Stimulated activated effector memory CD8-positive, alpha-beta T cell treated with anti-CD3 and anti-CD28 coated beads, Interleukin-12 subunit alpha, Interleukin-12 subunit beta, amount 100 ng/mL, for 72 hours (primary cell): ENCODE results near the gene MYBPC3.
"Not testable (repeated sequence)": the region's sequence is repeated elsewhere in the genome, so short reads cannot be mapped to it uniquely, and the experiment has no call there.

Experiments
- ATAC-seq: fragments of 150-1000 bp; cut with Tn5 transposase; 2 replicates; pipeline ENCODE4 v1.10.0; 2021
- DNase-seq, 2 donors: peaks; one replicate each; pipeline ENCODE4 v3.0.0; 2021 to 2022; ENCODE audit warnings: low spot score in 2 of 2
- H3K27ac Mint-ChIP-seq: one replicate; pipeline ENCODE4 v1.8.0; 2022; ENCODE audit warnings: mild to moderate bottlenecking, mixed read lengths
- H3K36me3 Mint-ChIP-seq: one replicate; pipeline ENCODE4 v1.8.0; 2022; ENCODE audit warnings: mild to moderate bottlenecking, mixed read lengths
- H3K4me1 Mint-ChIP-seq: one replicate; pipeline ENCODE4 v1.8.0; 2022; ENCODE audit warnings: mixed read lengths
- H3K4me3 Mint-ChIP-seq: one replicate; pipeline ENCODE4 v1.8.0; 2022; ENCODE audit warnings: mild to moderate bottlenecking, mixed read lengths
- H3K9me3 Mint-ChIP-seq: one replicate; pipeline ENCODE4 v1.8.0; 2022; ENCODE audit warnings: mixed read lengths

MYBPC3 gene

DNA sequence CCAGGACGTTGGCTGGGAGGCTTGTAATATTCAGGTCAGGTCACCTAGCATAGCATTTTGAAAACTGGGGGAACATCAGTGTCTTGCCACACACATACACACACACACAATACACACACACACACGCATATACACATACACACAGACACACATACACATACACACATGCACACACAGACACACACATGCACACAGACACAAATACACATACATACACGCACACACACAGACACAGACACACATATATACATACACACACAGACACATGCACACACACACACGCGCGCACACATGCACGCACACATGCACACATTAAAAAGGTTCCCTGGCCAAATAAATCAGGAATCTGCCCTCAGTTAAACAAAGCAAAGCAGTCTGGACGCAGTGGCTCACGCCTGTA, 12.5 kb downstream of the MYBPC3 start:
- no peak for DNase-seq
- no peaks in the 10 kb centered on the region for H3K9me3 Mint-ChIP-seq
- H3K4me3 Mint-ChIP-seq, result no peak overlapping the region
- H3K36me3 Mint-ChIP-seq, result no peaks in the 10 kb centered on the region
- H3K4me1 Mint-ChIP-seq, result no peaks in the 10 kb centered on the region
- no peak for ATAC-seq
- peak overlapping the region; percentile 41 for H3K27ac Mint-ChIP-seq

GRCh38 chr11:47338396-47339241, 13.9 kb downstream of the MYBPC3 start:
- ATAC-seq (no peak), DNase-seq (no peak)
- H3K4me1 Mint-ChIP-seq, result no peaks in the 10 kb centered on the region
- H3K36me3 Mint-ChIP-seq, result no peaks in the 10 kb centered on the region
- no peak overlapping the region for H3K27ac Mint-ChIP-seq
- H3K4me3 Mint-ChIP-seq, result no peak overlapping the region
- H3K9me3 Mint-ChIP-seq, result no peaks in the 10 kb centered on the region

GRCh38 chr11:47337229-47337924, 15.1 kb downstream of the MYBPC3 start:
- Mint-ChIP-seq H3K27ac (no peak overlapping the region), H3K36me3 (no peaks in the 10 kb centered on the region), H3K4me1 (no peaks in the 10 kb centered on the region), H3K9me3 (no peaks in the 10 kb centered on the region), H3K4me3 (no peak overlapping the region)
- DNase-seq, result no peak
- ATAC-seq, result no peak

- Mint-ChIP-seq H3K4me3 (no peak overlapping the region), H3K4me1 (no peaks in the 10 kb centered on the region), H3K9me3 (no peaks in the 10 kb centered on the region), H3K27ac (no peak overlapping the region), H3K36me3 (no peaks in the 10 kb centered on the region)
- DNase-seq, result no peak
- no peak for ATAC-seq
Observed at GRCh38 chr11:47336595-47336994, 15.9 kb downstream of the MYBPC3 start.

- H3K4me3 Mint-ChIP-seq, result no peak overlapping the region
- no peak for ATAC-seq
- no peak for DNase-seq
- no peaks in the 10 kb centered on the region for H3K36me3 Mint-ChIP-seq
- no peak overlapping the region for H3K27ac Mint-ChIP-seq
- no peaks in the 10 kb centered on the region for H3K4me1 Mint-ChIP-seq
- H3K9me3 Mint-ChIP-seq, result no peaks in the 10 kb centered on the region
Observed at GRCh38 chr11:47335733-47336132, 16.8 kb downstream of the MYBPC3 start.

DNA sequence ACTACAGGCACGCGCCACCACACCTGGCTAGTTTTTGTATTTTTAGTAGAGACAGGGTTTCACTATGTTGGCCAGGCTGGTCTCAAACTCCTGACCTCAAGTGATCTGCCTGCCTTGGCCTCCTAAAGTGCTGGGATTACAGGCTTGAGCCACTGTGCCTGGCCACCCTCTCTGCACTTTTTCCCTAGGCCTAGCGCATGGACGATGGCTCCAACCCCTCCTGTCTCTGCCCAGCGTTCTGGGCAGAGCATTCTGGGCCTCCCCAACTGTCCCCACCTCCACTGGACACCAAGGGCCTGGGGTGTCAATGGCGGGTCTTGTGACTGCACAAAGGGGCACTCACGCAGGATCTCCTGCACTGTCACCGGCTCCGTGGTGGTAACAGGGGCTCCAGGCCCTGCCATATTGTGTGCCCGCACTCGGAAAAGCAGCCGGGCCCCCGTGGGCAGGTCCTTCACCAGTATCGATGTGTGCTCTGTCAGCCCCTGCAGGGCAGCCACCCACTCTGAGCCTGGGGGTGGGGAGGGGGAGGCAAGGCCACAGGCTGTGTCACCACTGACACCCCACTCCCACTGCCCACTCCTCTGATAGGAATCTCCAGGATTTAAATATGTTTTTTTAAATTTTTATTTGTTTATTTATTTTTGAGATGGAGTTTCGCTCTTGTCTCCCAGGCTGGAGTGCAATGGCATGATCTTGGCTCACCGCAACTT, 17.6 kb downstream of the MYBPC3 start:
- not testable (repeated sequence) for H3K36me3 Mint-ChIP-seq, H3K27ac Mint-ChIP-seq, H3K4me3 Mint-ChIP-seq, H3K9me3 Mint-ChIP-seq, DNase-seq, ATAC-seq, H3K4me1 Mint-ChIP-seq

DNA sequence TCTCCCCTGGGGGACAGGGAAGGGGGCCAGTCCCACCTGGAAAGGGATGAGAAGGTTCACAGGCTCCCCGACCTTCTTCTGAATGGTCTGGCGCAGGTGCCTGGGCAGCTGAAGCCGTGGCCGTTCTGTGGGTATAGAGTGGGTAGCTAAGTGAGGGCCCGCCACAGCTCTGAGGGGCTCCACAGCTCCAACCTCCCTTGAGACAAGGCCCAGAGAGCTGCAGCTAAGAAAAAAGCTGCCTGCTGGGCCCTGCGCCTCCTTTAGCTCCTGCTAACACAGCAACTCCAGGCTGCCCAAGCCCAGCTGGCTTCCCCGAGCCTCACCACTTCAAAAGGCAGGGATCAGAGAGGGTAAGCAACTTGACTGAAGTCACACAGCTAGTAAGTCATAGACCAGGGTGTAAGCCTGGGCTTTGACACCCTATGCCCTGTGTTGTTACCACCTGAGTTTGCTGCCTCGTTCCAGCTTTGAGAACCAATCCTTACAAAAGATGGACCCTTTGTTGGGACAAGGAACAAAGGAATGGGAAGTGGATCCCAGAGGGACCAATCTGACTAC, 18.5 kb downstream of the MYBPC3 start:
- DNase-seq, result no peak
- H3K4me1 Mint-ChIP-seq, result no peaks in the 10 kb centered on the region
- ATAC-seq, result no peak
- no peaks in the 10 kb centered on the region for H3K9me3 Mint-ChIP-seq
- H3K27ac Mint-ChIP-seq, result no peak overlapping the region
- no peaks in the 10 kb centered on the region for H3K36me3 Mint-ChIP-seq
- no peak overlapping the region for H3K4me3 Mint-ChIP-seq

DNA sequence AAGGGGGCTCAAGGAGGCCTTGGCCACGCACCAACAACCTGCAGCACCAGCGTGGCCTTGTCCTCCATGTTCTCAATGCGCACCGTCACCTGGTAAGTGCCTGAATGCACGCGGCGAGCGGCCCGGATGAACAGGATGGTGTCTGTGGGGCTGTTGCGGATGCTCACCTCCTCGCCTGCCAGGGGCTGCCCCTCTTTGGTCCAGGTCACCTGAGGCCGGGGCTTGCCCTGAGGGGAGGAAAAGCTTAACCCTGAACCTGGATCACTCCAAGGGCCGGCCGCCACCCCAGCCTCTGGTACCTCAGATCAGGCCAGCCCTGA, 19.0 kb downstream of the MYBPC3 start:
- no peak for ATAC-seq
- no peaks in the 10 kb centered on the region for H3K4me1 Mint-ChIP-seq
- H3K9me3 Mint-ChIP-seq, result no peaks in the 10 kb centered on the region

GRCh38 chr11:47332791-47333525, 19.5 kb downstream of the MYBPC3 start:
- H3K4me1 Mint-ChIP-seq, result no peaks in the 10 kb centered on the region

More for the DNA sequence above, 19.0 kb downstream of the MYBPC3 start:
- DNase-seq, result no peak
- Mint-ChIP-seq H3K4me3 (no peak overlapping the region), H3K36me3 (no peaks in the 10 kb centered on the region), H3K27ac (no peak overlapping the region)

DNA sequence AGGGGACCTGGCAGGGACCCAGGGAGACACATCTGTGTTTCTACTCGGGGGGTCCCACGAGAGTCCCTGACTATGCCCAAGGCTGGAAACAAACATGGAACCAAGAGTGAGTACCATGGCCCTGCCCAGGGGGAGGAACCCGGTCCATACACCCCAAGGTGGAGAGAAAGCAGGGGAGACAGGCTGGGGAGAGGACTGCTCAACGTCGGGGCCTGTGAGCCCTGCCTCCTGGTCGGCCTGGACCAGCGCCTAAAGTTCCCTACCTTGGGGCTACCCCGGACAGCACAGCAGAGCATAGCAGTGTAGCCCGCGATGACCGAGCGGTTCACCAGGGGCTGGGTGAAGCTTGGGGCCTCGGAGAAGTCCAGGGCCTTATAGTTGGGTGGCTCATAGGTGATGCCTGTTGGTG, 20.2 kb downstream of the MYBPC3 start:
- DNase-seq, result no peak
- Mint-ChIP-seq H3K4me3 (no peak overlapping the region), H3K4me1 (no peaks in the 10 kb centered on the region), H3K36me3 (no peaks in the 10 kb centered on the region), H3K9me3 (no peaks in the 10 kb centered on the region), H3K27ac (peak overlapping the region; percentile 77)
- peak; percentile 6 for ATAC-seq

More at GRCh38 chr11:47332791-47333525, 19.5 kb downstream of the MYBPC3 start:
- DNase-seq (no peak), ATAC-seq (no peak)
- Mint-ChIP-seq H3K36me3 (no peaks in the 10 kb centered on the region), H3K27ac (no peak overlapping the region), H3K4me3 (no peak overlapping the region), H3K9me3 (no peaks in the 10 kb centered on the region)

DNA sequence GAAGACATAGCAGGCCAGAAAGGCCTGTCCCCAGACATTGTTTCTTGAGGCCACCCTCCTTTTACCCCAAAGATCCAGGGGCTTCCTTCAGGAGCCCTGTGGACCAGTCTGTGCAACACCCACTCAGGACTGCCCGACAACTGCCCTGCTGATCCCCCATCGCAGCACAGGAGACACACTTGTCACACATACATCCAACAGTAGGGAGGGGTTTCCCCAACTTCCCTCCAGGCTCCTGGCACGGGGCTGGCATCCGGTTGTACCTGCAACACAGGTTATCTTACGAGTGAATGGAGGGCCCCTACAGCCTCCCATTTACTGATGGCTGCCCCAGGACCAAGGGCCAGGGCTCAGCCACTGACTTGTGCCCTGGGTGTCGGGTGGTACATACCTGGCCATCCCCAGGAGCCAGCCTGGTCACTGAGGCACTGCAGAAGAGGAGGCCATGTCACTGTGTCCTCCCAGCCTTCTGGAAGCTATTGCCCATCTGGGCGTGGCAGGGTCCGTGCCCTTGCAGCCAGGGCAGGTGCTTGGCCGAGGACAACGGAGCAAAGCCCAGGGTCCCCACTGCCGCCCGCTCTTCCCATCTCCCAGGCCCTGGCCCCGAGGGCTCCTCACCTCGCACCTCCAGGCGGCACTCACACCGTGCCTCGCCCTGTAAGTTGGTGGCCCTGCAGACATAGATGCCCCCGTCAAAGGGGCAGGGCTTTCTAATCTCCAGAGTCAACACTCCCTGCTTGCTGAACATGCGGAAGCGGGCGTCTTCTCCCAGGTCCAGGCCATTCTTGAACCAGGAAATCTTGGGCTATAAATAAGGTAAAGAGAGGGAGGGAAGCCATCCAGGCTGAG, 20.8 kb downstream of the MYBPC3 start:
- no peaks in the 10 kb centered on the region for H3K36me3 Mint-ChIP-seq
- H3K27ac Mint-ChIP-seq, result peak overlapping the region; percentile 77
- H3K4me3 Mint-ChIP-seq, result no peak overlapping the region
- no peaks in the 10 kb centered on the region for H3K4me1 Mint-ChIP-seq
- no peaks in the 10 kb centered on the region for H3K9me3 Mint-ChIP-seq
- no peak for DNase-seq
- ATAC-seq, result no peak

DNA sequence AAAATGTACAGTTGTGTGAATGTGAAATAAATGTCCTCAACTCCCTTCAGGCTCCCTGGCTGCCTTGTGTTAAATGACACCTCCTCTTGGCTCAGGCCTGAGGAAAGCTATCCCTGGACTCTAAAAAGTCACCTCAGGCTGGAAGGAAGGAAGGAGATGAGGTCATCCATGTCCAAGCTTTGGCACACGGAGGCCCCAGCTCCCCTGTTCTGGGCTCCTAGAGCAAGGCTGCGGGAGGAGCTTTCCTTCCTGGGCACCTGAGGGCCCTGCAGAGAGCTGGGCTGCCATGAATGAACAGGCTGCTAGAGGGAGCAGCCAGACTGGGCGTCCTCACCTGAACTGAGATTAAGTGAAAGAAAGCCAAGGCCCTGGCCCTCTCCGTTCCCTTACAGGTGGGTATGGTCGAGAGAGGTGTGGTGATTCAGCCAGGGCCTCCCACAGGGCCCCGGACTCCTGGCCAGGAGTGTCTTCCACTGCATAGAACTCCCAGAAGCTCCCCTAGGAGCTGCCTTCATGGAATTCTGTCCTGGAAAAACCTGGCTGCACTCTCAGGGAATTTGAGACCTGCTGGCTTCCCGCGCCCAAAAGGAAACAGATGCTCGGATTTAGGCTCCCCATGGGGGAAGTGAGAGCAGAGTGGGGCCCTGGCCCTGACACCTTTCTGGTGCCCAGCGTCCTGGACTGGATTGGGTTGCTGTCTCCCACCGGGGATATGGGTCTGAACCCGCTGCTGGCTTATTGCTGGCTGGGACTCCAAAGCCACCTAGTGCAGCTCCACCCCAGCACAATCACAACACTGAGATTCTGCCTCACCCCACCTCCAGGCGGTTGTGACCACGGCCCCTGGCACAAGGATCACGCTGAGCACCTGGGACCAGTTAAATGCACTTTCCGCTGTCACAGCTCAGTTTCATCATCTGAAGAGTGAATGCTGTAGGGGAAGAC, 22.2 kb downstream of the MYBPC3 start:
- ATAC-seq (peak; percentile 4), DNase-seq (no peak)
- Mint-ChIP-seq H3K4me1 (peaks cover 1% of the 10 kb centered on the region), H3K4me3 (no peak overlapping the region), H3K9me3 (no peaks in the 10 kb centered on the region), H3K27ac (peak overlapping the region; percentile 91), H3K36me3 (no peaks in the 10 kb centered on the region)

GRCh38 chr11:47329431-47329986, 23.0 kb downstream of the MYBPC3 start:
- no peak overlapping the region for H3K4me3 Mint-ChIP-seq
- H3K4me1 Mint-ChIP-seq, result peaks cover 7% of the 10 kb centered on the region
- DNase-seq (no peak), ATAC-seq (no peak)
- H3K27ac Mint-ChIP-seq, result peak overlapping the region; percentile 91
- no peaks in the 10 kb centered on the region for H3K36me3 Mint-ChIP-seq
- H3K9me3 Mint-ChIP-seq, result no peaks in the 10 kb centered on the region
